NCI-H2196 treated with DMSO at 0.1 percent for 48 hours (cell line): ENCODE results near the gene CCDC77.

Experiments used
- DNase-seq: peaks from one replicate; lab custom pipeline; 2025; ENCODE audit not compliant: unreplicated experiment; lab: John Stamatoyannopoulos, UW

CCDC77 gene

DNA sequence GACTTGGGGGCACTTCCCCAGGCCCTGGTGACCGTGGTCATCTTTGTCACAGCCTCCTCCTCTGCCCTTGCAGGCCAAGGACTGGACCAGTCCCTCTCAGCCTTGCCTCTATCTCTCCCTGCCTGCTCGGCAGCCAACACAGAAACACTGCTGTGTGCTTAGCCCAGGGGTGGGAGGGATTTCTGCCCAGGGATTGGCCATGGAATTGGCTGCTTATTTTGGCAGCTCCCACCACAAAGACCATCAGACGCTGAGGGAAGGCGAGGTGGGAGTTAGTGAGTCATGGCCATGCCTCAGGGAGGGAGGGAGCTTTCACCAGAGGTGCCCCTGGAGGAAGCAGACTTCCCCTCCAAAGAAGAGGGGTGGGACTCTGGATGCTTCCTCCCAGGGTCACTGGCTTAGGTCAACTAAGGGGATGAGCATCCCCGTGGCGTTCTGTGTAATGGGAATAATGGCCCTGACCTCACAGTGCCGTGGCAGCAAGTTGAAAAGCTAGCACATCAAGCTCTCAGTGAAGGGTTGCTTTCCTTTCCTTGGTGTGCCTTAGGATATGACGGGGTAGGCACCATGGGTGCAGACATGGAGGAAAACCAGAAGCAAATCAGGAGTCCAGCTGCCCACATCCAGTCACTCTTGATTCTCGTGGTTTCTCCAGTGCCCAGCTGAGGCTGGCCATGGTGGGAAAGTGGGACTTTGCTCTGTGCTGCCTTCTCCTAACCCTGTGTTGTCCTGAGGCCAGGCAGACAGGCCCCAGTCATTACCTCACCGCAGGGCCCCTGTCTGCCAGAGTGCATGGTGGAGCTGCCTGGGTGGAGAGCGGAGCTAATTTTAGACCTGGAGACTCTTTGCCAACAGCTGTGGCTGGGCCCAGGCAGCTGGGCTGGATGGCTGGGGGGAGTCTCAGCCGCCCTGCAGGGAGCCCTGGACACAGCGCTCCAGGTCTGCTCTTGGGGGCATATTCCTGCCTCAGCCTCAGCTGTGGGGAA lies 79.7 kb downstream of the CCDC77 start:
- no peak for DNase-seq

DNA sequence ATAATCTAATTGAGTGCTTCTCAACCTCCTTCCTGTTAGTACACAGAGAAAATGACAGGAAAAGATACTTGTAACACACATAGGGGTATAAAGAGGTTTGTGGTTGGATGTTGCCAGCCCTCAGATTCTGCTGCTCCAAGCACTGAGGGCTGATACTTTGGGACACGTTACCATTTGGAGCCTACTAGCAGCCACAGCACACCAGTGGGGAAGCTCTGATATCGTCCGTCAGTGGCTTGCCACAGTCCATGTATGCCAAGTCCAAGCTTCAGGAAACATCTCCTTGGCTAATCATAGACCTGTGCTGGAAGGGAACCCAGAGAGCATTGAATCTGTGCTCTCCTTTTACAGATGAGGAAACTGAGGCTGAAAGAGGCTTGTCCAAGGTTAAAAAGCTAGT lies 80.6 kb downstream of the CCDC77 start:
- no peak for DNase-seq

DNA sequence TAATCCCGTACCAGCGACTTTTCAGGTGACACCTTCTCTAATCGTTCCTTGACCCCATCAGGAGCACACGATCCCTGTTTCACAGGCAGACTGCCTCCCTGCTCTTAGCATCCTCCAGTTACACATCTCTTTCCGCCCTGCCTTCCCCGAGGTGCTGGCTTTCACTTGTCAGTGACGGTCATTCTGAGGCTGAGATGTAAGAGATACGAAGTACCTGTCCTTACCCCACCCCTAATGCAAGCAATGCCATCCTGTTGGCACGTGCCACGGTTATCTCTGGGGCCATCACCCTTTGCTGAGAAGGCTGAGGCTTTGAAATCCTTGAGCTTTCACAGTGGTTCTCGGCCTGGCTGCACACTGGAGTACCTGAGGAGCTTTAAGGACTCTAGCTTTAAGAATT lies 82.7 kb downstream of the CCDC77 start:
- DNase-seq = no peak

DNA sequence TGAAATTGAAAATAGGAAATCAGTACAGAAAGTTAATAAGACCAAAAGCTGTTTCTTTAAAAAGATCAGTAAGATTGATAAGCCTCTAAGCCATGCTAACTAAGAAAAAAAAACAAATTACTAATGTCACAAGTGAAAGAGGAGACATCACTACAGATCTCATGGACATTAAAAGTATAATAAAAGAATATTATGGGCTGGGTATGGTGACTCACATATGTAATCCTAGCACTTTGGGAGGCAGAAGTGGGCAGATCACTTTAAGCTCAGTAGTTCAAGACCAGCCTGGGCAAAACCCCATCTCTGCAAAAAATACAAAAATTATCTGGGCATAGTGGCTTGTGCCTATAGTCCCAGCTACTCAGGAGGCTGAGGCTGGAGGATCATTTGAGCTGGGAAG lies 88.8 kb downstream of the CCDC77 start:
- DNase-seq = no peak
